HCT116 (cell line): Measurements from ENCODE around the gene KLK5.

Source experiments
- CTCF ChIP-seq, 3 experiments: fragments of 200-600 bp in 1 of 3; sonication (generic) in 1 of 3; IDR thresholded peaks in 2 of 3; conservative IDR thresholded peaks in 1 of 3; 2 replicates each; pipeline ENCODE4 v1.5.1; 2012 to 2017; ENCODE audit warnings: low read depth in 2 of 3, low read length in 2 of 3, antibody characterized with exemption in 1 of 3, borderline replicate concordance in 1 of 3, control low read depth in 1 of 3, mild to moderate bottlenecking in 1 of 3, mixed read lengths in 1 of 3, mixed run types in 1 of 3, moderate library complexity in 1 of 3; ENCODE audit not compliant: insufficient read depth in 1 of 3
- RAD21 ChIP-seq: IDR thresholded peaks from 2 replicates; pipeline ENCODE4 v1.6.1; 2012; ENCODE audit warnings: low read depth, mild to moderate bottlenecking
- SP1 ChIP-seq: IDR thresholded peaks from 2 replicates; pipeline ENCODE4 v1.6.1; 2012; ENCODE audit warnings: low read depth

GRCh38 chr19:50969413-50969760 lies 16.5 kb upstream of the KLK5 start, which contains the start of gene KLK6:
- TF ChIP-seq CTCF (IDR thresholded peaks at IDR 0.05 in 2 of 3, conservative IDR thresholded peaks at IDR 0.05 in 1 of 3; ENCODE audit: borderline replicate concordance in 1 of 3, insufficient read depth in 1 of 3, low read depth in 2 of 3, low read length in 2 of 3) (no peak), RAD21 (no peak; the same call in 1 of the 2 replicates), SP1 (peak; percentile 86)
